GM18507 (cell line): ENCODE measurements around the gene TULP4.
"Not testable (repeated sequence)": the region's sequence is repeated elsewhere in the genome, so short reads cannot be mapped to it uniquely, and the experiment has no call there.

Experiments
- DNase-seq: peaks from one replicate; pipeline ENCODE4 v3.0.0; 2011; ENCODE audit warnings: low read depth; ENCODE audit not compliant: insufficient read length; ENCODE audit errors: extremely low spot score
- FAIRE-seq: peaks from 2 replicates; lab custom pipeline; 2011; peaks lifted over from hg19 to GRCh38; lab: Jason Lieb, UNC

TULP4 gene

GRCh38 chr6:158536891-158537798 lies 224.9 kb downstream of the TULP4 start:
- FAIRE-seq = no peak
- DNase-seq = no peak

- FAIRE-seq (no peak), DNase-seq (no peak)
These were observed 226.5 kb downstream of the TULP4 start for GRCh38 chr6:158538741-158539140.

GRCh38 chr6:158539413-158539812 lies 227.1 kb downstream of the TULP4 start:
- FAIRE-seq (no peak), DNase-seq (no peak)

GRCh38 chr6:158539881-158540280 lies 227.6 kb downstream of the TULP4 start:
- DNase-seq (no peak), FAIRE-seq (no peak)

GRCh38 chr6:158543606-158544185 lies 231.4 kb downstream of the TULP4 start:
- DNase-seq (no peak), FAIRE-seq (no peak)

- DNase-seq (no peak), FAIRE-seq (no peak)
These were observed 232.2 kb downstream of the TULP4 start for GRCh38 chr6:158544428-158544827.

GRCh38 chr6:158545043-158545966 lies 233.0 kb downstream of the TULP4 start:
- DNase-seq (no peak), FAIRE-seq (no peak)

GRCh38 chr6:158548418-158549161 lies 236.3 kb downstream of the TULP4 start:
- no peak for DNase-seq
- no peak for FAIRE-seq

- no peak for FAIRE-seq
- DNase-seq = no peak
These were observed 240.0 kb downstream of the TULP4 start for GRCh38 chr6:158552055-158552795.

- FAIRE-seq (no peak), DNase-seq (no peak)
These were observed 240.5 kb downstream of the TULP4 start for GRCh38 chr6:158552796-158553138.

GRCh38 chr6:158554611-158555361 lies 242.5 kb downstream of the TULP4 start:
- no peak for FAIRE-seq

GRCh38 chr6:158556113-158556512 lies 243.8 kb downstream of the TULP4 start:
- DNase-seq (no peak), FAIRE-seq (no peak)

More at GRCh38 chr6:158554611-158555361, 242.5 kb downstream of the TULP4 start:
- DNase-seq = no peak

- not testable (repeated sequence) for DNase-seq, FAIRE-seq
These were observed 244.8 kb downstream of the TULP4 start for GRCh38 chr6:158557110-158557509.

GRCh38 chr6:158557927-158558326 lies 245.7 kb downstream of the TULP4 start:
- FAIRE-seq (no peak), DNase-seq (no peak)

- FAIRE-seq (no peak), DNase-seq (no peak)
These were observed 246.4 kb downstream of the TULP4 start for GRCh38 chr6:158558415-158559306.

- DNase-seq (no peak), FAIRE-seq (no peak)
These were observed 247.2 kb downstream of the TULP4 start for GRCh38 chr6:158559338-158559894.
